Panc1 (cell line): ENCODE data around the gene ZBTB34.

Experiments used
- SIN3A ChIP-seq: IDR thresholded peaks from 2 replicates; pipeline ENCODE4 v1.6.1; 2012; ENCODE audit warnings: low read depth, mild to moderate bottlenecking, low read length, moderate library complexity, borderline replicate concordance; ENCODE audit not compliant: insufficient read depth
- TCF7L2 ChIP-seq: IDR thresholded peaks from 2 replicates; pipeline ENCODE4 v1.6.1; 2011; ENCODE audit warnings: mild to moderate bottlenecking, low read depth, low read length, inconsistent platforms
- TF ChIP-seq, protein P1 (sequence below): fragments of 450-650 bp; IDR thresholded peaks from 2 replicates; pipeline ENCODE4 v1.5.1; 2017; ENCODE audit warnings: mild to moderate bottlenecking
- TF ChIP-seq, protein P2 (sequence below), 2 experiments: IDR thresholded peaks; 2 replicates each; pipeline ENCODE4 v1.6.1; 2011 to 2012; ENCODE audit warnings: low read depth in 2 of 2, control low read depth in 1 of 2, low read length in 1 of 2, mild to moderate bottlenecking in 1 of 2, moderate library complexity in 1 of 2; ENCODE audit not compliant: insufficient read depth in 1 of 2

DNA sequence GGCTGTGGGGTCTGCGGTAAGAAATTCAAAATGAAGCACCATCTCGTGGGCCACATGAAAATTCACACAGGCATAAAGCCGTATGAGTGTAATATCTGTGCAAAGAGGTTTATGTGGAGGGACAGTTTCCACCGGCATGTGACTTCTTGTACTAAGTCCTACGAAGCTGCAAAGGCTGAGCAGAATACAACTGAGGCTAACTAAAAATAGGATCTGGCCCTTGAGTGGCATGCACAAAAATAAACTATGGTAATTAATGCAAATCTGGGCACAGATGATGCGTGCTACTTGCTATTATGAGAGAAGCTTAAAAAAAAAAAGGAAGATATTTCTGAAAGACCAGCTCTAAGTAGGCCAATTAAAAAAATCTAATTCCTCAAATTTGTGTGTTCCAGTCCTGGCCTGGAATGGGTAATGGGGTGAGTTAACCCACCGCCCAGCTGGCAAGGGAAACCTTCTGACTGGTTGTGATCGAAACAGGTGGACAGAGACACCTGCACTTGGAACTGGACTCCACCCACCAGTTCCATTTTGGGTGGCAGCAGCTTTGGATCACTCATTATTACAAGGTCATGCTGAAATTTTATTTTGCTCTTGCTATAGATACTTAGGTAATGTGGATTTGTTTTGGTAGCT, 26.6 kb upstream of the ZBTB34 start:
- TF ChIP-seq, protein P1, sequence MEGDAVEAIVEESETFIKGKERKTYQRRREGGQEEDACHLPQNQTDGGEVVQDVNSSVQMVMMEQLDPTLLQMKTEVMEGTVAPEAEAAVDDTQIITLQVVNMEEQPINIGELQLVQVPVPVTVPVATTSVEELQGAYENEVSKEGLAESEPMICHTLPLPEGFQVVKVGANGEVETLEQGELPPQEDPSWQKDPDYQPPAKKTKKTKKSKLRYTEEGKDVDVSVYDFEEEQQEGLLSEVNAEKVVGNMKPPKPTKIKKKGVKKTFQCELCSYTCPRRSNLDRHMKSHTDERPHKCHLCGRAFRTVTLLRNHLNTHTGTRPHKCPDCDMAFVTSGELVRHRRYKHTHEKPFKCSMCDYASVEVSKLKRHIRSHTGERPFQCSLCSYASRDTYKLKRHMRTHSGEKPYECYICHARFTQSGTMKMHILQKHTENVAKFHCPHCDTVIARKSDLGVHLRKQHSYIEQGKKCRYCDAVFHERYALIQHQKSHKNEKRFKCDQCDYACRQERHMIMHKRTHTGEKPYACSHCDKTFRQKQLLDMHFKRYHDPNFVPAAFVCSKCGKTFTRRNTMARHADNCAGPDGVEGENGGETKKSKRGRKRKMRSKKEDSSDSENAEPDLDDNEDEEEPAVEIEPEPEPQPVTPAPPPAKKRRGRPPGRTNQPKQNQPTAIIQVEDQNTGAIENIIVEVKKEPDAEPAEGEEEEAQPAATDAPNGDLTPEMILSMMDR, result no peak
- TF ChIP-seq SIN3A (no peak), TCF7L2 (no peak)
- TF ChIP-seq, protein P2, sequence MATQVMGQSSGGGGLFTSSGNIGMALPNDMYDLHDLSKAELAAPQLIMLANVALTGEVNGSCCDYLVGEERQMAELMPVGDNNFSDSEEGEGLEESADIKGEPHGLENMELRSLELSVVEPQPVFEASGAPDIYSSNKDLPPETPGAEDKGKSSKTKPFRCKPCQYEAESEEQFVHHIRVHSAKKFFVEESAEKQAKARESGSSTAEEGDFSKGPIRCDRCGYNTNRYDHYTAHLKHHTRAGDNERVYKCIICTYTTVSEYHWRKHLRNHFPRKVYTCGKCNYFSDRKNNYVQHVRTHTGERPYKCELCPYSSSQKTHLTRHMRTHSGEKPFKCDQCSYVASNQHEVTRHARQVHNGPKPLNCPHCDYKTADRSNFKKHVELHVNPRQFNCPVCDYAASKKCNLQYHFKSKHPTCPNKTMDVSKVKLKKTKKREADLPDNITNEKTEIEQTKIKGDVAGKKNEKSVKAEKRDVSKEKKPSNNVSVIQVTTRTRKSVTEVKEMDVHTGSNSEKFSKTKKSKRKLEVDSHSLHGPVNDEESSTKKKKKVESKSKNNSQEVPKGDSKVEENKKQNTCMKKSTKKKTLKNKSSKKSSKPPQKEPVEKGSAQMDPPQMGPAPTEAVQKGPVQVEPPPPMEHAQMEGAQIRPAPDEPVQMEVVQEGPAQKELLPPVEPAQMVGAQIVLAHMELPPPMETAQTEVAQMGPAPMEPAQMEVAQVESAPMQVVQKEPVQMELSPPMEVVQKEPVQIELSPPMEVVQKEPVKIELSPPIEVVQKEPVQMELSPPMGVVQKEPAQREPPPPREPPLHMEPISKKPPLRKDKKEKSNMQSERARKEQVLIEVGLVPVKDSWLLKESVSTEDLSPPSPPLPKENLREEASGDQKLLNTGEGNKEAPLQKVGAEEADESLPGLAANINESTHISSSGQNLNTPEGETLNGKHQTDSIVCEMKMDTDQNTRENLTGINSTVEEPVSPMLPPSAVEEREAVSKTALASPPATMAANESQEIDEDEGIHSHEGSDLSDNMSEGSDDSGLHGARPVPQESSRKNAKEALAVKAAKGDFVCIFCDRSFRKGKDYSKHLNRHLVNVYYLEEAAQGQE (IDR thresholded peaks at IDR 0.05; ENCODE audit: insufficient read depth in 1 of 2, low read depth in 2 of 2, low read length in 1 of 2), result no peak
